Stimulated activated CD8-positive, alpha-beta memory T cell treated with anti-CD3 and anti-CD28 coated beads, Interleukin-2, amount 100 ng/mL, for 48 hours (primary cell): ENCODE measurements around the gene NTSR1.

Experiments
- DNase-seq, 2 donors: peaks; one replicate each; pipeline ENCODE4 v3.0.0-alpha.2; 2020; ENCODE audit warnings: low read depth in 2 of 2

NTSR1 gene

GRCh38 chr20:62801284-62802010 lies 92.8 kb downstream of the NTSR1 start:
- DNase-seq: no peak

DNA sequence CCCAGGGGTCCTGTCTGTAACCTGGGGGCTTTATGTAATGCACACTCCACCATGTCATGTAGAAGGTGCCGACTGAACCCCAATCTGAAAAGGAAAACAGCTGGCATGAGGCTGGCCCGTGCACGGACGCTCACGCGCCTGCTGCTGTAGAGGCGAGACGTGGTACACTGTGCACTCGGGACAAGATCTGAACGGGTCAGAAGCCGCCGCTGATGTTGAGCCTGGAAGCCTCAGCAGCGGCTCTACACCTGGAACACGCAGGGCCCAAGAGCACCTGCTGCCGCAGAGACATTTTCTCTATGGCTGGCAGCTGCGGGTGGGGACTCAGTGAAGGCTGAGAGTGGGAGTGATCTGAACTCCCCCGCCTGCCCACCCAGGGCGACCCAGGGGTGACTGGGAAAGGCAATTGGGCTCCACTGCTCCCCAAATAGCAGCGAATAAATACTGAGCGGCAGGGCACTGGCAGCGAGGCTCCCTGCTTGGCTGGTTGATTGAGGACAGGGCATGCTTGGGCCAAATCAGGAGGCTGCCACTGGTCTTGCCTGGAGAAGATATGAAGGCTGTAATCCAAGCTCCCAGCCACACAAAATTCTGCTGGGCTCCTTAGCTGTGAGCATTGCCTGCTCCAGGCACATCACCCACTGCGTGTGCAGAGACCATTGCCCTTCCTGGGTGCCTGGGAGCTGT lies 93.5 kb downstream of the NTSR1 start:
- no peak for DNase-seq

- DNase-seq: no peak
Observed at GRCh38 chr20:62804021-62804626, 95.5 kb downstream of the NTSR1 start.

GRCh38 chr20:62804627-62805154 lies 96.1 kb downstream of the NTSR1 start, which contains the start of gene OGFR:
Gene OGFR (plus strand): TSS chr20:62804835. CDS start chr20:62804860, 25 bp downstream.
- peak; percentile 54 to 69 for DNase-seq

DNA sequence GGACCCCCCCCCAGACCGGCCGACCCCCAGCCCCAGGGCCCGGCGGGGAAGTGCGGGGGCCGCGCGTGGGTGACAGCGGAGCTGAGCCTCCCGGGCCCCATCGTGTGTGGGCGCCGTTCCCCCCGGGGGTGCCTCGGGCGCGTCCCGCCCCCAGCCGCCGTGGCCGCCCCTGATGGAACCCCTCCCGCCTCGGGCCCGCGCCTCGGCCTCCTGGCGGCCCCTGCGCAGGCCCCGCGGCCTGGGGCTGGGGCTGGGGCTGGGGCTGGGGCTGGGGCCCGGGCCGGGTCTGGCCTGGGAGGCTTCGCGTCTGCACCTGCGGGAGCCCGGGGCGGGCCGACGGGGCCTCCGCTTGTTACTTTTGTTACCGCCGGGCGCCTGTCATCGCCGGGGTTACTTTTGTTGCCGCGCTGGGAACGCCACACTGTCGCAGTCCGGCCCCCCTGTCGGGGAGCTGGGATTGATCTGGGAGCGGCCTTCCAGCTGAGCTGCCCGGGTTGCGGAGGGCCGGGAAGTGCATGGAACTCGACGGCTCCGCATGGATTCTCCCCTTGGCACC lies 96.6 kb downstream of the NTSR1 start:
- no peak for DNase-seq

- DNase-seq: no peak
Observed at GRCh38 chr20:62805711-62806382, 97.2 kb downstream of the NTSR1 start.

DNA sequence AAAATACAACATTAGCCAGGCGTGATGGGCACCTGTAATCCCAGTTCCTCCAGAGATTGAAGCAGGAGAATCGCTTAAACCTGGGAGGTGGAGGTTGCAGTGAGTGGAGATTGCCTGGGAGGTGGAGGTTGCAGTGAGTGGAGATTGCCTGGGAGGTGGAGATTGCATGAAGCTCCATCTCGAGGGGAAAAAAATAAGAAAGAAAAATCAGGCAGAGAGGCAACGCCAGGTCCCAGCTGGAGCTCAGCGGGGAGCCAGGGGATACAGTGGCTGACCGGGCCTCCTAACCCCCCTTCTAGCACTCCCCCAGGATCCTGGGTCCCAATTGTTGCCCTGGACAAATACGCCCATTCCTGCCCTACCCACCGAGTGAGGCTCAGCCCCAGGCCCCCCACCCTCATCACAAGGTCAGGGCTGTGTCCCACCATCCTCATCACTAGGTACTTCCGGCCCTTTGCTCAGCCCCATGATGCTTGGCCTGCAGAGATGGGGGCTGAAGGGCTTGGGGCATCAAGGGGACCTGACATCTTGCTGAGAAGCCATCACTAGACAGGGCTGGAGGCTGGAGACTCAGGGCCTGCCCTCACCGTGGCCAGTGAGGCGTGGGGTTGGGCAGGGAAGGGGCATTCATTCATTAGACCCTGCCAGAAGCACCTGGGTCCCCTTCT lies 97.9 kb downstream of the NTSR1 start:
- DNase-seq: no peak

DNA sequence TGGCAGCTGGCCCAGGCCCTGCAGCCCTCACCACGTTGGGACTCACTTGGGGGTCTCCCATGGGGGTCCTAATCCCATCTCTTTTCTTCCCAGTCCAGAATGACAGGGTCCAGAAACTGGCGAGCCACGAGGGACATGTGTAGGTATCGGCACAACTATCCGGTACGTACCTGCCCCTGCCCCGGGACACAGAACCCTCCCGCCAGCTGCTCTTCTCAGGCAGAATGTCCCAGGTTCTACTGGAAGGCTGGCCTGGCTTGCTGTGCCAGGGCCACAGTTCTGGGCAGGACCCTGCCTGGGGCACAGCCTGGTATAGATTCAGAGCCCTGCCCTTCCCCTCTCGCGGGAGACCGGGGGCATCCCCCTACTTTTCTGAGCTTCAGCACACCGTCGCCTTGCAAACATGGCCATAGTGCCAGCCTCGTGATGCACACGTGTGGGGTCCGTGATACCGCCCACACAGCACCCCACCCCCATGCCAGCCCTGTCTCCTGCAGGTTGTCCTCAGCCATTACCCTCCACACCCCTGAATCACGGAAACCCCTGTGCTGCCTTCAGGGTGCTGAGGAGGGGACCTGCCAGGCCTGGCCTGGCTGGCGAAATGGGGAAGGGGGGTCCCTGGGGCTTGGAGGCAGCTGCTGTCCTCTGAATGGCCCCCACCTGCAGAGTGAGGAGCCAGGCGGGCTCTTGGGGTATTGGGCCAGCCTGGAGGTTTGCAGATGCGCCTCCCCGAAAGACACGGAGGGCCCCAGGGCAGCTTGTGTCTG lies 99.0 kb downstream of the NTSR1 start:
- no peak for DNase-seq

GRCh38 chr20:62808211-62808865 lies 99.7 kb downstream of the NTSR1 start:
- peak; percentile 65 to 66 for DNase-seq

- no peak for DNase-seq
Observed at GRCh38 chr20:62809530-62810428, 101.1 kb downstream of the NTSR1 start.

DNA sequence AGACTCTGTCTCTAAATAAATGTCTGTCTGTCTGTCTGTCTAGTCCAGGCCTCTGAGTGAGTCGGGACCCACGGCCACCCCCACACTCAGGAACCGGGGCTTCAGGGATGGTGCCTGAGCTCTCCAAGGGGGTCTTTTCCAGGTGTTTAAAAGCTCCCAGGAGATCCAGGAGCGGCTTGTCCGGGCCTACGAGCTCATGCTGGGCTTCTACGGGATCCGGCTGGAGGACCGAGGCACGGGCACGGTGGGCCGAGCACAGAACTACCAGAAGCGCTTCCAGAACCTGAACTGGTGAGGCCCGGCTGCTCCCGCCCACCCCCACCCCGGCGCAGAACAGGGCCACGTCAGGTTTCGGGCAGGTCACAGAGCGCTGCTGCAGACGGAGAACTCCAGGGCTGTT lies 102.7 kb downstream of the NTSR1 start:
- no peak for DNase-seq

DNA sequence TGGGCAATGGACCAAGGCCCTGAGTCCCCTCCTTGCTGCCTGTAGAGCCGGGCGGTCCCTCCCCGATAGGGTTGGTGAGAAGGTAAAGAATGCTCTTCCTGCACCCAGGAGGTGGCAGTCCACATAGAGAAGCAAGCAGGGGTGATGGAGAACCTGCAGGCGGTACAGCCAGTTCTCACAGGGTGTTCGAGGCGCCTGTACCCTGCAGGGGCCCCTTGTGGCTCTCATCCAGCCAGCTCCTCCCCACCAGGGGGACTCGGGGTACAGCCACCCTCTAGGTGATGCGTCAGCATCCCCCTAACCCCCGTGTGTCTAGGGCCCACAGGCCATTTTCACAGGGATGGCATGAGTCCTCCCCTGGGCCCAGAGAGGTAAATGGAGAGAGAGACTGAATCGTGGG lies 103.1 kb downstream of the NTSR1 start:
- no peak for DNase-seq
